ENCODE measurements around the gene HOXD9. TPM values are rescaled to one million over a fixed set of nuclear protein-coding genes. Genes with fewer than 3 reads are reported as not detected.

HOXD9 gene
- total and polyA plus RNA-seq, 10 donors = 1.1 to 4.0 (median 2.6) TPM

DNA sequence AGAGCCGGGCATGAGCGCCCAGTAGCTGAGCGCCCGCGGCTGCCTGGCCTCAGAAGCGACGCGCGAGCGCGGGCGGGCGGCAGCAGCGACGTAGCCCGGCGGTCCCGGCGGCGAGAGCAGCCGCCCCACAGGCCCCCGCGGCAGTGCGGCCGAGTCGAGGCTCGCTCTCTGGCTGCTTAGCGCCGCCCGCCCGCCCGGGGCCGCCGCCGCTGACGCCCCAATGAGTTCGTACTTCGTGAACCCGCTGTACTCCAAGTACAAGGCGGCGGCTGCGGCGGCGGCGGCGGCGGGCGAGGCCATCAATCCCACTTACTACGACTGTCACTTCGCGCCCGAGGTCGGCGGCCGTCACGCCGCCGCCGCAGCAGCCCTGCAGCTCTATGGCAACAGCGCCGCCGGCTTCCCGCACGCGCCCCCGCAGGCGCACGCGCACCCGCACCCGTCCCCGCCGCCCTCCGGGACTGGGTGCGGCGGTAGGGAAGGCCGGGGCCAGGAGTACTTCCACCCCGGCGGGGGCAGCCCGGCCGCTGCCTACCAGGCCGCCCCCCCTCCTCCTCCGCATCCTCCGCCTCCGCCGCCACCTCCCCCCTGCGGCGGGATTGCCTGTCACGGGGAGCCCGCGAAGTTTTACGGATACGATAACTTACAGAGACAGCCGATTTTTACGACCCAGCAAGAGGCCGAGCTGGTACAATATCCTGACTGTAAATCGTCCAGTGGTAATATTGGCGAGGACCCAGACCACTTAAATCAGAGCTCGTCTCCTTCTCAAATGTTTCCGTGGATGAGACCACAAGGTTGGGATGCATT, 7.8 kb downstream of the HOXD9 start:
- TF ChIP-seq POLR2A (IDR thresholded peaks at IDR 0.05) (no peak), POLR2AphosphoS5 (IDR thresholded peaks at IDR 0.05) (peak in 2 of 3 donors; percentile 66 to 71)
- TF ChIP-seq, protein P1, sequence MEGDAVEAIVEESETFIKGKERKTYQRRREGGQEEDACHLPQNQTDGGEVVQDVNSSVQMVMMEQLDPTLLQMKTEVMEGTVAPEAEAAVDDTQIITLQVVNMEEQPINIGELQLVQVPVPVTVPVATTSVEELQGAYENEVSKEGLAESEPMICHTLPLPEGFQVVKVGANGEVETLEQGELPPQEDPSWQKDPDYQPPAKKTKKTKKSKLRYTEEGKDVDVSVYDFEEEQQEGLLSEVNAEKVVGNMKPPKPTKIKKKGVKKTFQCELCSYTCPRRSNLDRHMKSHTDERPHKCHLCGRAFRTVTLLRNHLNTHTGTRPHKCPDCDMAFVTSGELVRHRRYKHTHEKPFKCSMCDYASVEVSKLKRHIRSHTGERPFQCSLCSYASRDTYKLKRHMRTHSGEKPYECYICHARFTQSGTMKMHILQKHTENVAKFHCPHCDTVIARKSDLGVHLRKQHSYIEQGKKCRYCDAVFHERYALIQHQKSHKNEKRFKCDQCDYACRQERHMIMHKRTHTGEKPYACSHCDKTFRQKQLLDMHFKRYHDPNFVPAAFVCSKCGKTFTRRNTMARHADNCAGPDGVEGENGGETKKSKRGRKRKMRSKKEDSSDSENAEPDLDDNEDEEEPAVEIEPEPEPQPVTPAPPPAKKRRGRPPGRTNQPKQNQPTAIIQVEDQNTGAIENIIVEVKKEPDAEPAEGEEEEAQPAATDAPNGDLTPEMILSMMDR (IDR thresholded peaks at IDR 0.05 in 8 of 11, conservative IDR thresholded peaks at IDR 0.05 in 3 of 11) = peak in 1 of 11 experiments; percentile 19
- peak; percentile 84 for DNase-seq
- Histone ChIP-seq H3K27me3 (replicated peaks in 1 of 7) (peaks cover 0 to 100% (median 92%) of the 10 kb centered on the region in 7 donors), H3K9me3 (no peaks in the 10 kb centered on the region), H3K27ac (peak overlapping the region; percentile 57 to 93 (median 86)), H3K36me3 (no peaks in the 10 kb centered on the region), H3K4me1 (peaks cover 0 to 81% (median 48%) of the 10 kb centered on the region in 6 donors), H3K4me3 (peak overlapping the region; percentile 20 to 71 (median 40))
- intact Hi-C loops (cut with DNase I; ENCODE audit: low total_unique reads) = no loop called here
- 1 to 13% (median 4%) methylated on average over 40 to 100 of the region's 100 CpGs for WGBS, 5 donors

DNA sequence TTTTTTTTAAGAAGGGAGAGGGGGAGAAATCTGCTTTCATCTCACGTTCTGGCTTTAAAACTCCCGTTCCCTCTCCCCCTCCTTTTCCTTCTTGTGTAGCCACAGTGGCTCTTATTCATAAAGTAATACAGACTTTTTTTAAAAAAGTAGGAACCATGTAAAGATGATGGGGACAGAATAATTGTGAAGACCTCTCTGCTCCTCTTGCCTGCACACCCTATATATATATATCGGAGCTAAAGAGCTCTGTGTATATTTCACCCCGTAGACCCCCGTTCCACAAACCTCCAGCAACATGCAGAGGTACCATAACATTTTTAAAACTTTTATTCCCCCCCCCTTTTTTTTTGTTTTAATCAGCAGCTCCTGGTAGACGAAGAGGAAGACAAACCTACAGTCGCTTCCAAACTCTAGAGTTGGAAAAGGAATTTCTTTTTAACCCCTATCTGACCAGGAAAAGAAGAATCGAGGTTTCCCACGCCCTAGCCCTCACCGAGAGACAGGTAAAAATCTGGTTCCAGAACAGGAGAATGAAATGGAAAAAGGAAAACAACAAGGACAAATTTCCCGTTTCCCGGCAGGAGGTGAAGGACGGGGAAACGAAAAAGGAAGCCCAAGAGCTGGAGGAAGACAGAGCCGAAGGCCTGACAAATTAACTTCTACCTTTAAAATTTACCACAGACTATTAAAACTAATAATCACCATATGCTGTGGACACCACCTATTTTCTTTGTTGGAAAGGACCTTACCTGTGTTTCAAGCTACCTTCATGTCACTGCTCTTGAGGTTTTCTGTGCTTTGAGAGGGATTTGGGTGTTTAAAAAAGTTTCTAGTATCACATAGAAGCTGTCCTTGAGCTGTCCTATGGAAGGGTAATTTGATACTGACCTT, 8.7 kb downstream of the HOXD9 start:
- intact Hi-C loops (cut with DNase I; ENCODE audit: low total_unique reads) = no loop called here
- H3K9me3 ChIP-seq = no peaks in the 10 kb centered on the region
- peak overlapping the region; percentile 57 to 93 (median 86) for H3K27ac ChIP-seq
- 12 to 18% (median 14%) methylated on average over 15 of the region's 15 CpGs for WGBS, 5 donors
- TF ChIP-seq, protein P1 (IDR thresholded peaks at IDR 0.05 in 8 of 11, conservative IDR thresholded peaks at IDR 0.05 in 3 of 11) = no peak
- TF ChIP-seq POLR2AphosphoS5 (IDR thresholded peaks at IDR 0.05) (no peak), POLR2A (IDR thresholded peaks at IDR 0.05) (no peak)
- peak overlapping the region; percentile 20 to 71 (median 40) for H3K4me3 ChIP-seq
- H3K36me3 ChIP-seq = no peaks in the 10 kb centered on the region
- no peak for DNase-seq
- peaks cover 0 to 100% (median 92%) of the 10 kb centered on the region in 7 donors for H3K27me3 ChIP-seq (replicated peaks in 1 of 7)
- peaks cover 0 to 89% (median 50%) of the 10 kb centered on the region in 6 donors for H3K4me1 ChIP-seq

DNA sequence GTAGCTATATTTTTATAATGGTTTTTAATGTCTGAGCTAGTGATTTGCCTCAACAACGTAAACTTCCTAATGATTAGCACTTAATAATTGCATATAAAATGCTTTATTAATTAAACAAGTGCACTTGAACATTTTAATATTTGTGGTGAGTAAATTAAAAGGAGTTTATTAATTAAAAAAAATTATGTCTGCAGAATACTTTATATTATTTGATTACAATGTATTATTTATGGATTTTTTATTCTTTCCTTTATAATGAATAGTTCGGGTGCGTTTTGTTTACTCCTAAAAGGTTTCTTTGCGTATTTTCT, 9.3 kb downstream of the HOXD9 start:
- peaks cover 0 to 100% (median 93%) of the 10 kb centered on the region in 7 donors for H3K27me3 ChIP-seq (replicated peaks in 1 of 7)
- DNase-seq = no peak
- 12 to 22% (median 19%) methylated on average over 4 of the region's 4 CpGs for WGBS, 5 donors
- H3K27ac ChIP-seq = peak overlapping the region in 7 of 8 donors; percentile 78 to 93 (median 86)
- no peaks in the 10 kb centered on the region for H3K36me3 ChIP-seq
- no peak for TF ChIP-seq POLR2AphosphoS5 (IDR thresholded peaks at IDR 0.05)
- no peak for TF ChIP-seq POLR2A (IDR thresholded peaks at IDR 0.05)
- TF ChIP-seq, protein P1 (IDR thresholded peaks at IDR 0.05 in 8 of 11, conservative IDR thresholded peaks at IDR 0.05 in 3 of 11) = no peak
- intact Hi-C loops (cut with DNase I; ENCODE audit: low total_unique reads) = no loop called here
- peaks cover 0 to 95% (median 56%) of the 10 kb centered on the region in 6 donors for H3K4me1 ChIP-seq
- no peaks in the 10 kb centered on the region for H3K9me3 ChIP-seq
- H3K4me3 ChIP-seq = peak overlapping the region; percentile 4 to 71 (median 40)

Data from spleen (tissue), 11 donors.